ENCODE results near the gene OR2M2.

The OR2M2 gene, protein sequence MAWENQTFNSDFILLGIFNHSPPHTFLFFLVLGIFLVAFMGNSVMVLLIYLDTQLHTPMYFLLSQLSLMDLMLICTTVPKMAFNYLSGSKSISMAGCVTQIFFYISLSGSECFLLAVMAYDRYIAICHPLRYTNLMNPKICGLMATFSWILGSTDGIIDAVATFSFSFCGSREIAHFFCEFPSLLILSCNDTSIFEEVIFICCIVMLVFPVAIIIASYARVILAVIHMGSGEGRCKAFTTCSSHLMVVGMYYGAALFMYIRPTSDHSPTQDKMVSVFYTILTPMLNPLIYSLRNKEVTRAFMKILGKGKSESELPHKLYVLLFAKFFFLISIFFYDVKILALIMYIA

DNA sequence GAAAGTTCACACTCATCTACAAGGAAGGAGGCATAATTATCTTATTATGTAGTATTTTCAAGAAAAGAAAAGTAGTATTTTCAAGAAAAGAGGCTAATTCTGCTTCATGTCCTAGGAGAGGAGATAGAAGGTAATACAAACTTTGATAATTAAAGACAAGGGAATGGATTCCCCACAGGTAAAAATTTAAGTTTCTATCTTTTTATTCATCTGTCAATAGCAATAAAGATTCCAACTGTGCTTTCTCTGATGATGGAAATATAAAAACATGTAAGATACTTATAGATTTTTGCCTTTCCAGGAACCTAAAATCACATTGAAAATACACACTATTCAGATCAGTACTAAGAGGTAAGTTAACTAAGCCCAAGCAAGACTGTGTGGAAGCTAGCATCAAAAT is at the start of gene OR2M2:
TSS of gene OR2M2 (plus strand) at position 301 of the 400 bp plus-strand sequence. CDS start 5,165 bp downstream, outside the sequence.
- DNase-seq = no peak

DNA sequence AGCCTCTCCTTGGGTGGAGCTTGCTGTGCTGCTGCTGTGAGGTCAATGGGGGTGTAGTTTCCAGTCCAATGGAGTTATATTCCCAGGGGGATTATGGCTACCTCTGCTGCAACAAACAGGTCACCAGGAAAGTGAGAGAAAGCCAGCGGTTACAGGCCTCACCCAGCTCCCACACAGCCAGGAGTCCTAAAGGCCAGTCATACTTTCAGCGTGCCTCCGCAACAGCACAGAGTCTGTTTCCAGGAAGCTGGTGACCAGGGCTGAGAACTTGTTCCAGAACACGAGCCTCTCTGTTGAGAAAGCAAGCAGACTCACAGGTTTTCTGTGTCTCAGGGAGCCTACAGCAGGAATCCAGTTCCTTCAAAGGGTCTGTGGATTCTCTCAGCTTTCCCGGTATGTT is 47.0 kb upstream of the OR2M2 start:
- no peak for DNase-seq

DNA sequence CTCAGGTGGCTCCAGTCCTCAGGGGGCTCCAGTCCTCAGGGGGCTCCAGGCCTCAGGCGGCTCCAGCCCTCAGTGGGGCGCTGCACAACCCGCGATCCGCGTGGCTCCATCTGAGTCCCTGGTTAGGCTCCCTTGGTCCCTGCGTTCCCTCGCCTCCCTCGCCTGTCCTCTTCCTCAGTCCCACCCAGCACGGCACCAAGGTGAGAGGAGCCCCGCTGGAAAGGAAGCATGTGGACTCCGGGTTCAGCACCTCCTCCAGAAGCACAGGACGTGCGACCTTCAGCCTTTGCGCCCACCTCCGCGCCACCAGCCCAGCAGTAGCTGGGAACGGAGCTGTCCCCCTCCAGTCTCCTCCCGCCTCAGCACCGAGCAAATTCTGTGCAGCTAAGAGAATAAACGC is 37.8 kb upstream of the OR2M2 start:
- DNase-seq = no peak

DNA sequence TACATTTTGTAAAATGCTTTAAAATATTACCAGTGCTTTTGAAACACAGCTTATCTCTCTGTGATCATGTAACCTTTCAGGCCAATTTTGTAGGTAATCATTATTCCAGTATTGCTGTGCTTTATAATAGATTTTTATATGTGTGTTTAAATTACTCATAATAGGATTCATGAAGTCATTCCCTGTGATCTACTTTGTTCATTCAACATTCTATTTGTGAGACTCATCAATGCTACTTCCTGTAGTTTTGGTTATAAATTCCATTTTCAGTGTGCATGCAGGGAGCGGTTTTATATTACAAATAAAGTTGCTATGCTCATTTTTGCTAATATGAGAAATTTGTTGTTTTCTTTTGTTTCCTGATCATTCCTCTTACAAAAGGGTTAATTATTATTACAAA is 33.8 kb upstream of the OR2M2 start:
- no peak for DNase-seq

DNA sequence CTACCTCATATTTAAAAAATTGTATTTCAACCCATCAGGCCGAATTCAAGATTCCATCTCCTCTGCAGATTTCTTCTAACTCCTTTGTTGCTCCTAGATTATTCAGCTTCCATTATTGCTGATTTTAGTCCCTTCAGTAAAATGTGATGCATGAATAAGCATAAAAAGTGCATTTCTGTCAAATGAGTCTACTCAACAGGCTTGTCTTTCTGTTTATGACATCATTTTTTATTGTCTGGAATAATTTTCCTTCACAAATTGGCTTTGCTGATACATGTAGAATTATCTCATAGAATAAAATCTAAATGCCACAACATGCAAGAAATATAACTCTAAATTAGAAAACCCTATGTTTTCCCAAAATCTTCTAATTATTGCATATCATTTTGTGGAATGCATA is 31.3 kb upstream of the OR2M2 start:
- DNase-seq = no peak

DNA sequence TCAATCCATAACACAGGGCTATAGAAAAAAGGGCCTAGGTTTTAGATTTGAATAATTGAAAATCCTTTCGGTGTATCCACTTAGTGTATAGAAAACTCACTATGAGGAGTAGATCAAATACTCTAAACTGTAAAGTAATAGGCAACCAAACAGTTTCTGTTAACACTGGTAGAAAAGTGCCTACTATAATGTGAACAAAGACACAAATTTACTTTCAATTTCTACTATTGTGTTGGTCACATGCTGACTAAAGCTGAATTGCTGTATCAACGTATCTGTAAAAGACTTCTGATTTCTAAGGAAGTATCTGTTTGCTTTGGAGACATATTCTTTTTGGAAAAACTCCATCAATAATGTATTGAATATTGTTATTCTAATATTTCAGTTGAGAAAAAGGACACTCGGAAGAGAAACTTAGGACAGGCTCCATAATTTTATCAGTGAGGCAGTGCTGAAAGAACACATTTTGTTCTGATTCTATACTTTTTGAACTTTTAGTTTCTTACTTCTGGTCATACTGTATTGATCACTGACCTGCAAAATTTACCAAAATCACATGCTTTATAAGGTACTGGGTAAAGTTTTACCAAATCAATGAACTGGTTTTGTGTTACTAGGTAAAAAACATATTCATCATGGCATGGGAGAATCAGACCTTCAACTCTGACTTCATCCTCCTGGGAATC is 30.0 kb upstream of the OR2M2 start, which contains the start of gene OR2M5:
TSS of gene OR2M5 (plus strand) at position 636 of the 686 bp plus-strand sequence. CDS start at position 636, 0 bp downstream.
- DNase-seq = no peak

DNA sequence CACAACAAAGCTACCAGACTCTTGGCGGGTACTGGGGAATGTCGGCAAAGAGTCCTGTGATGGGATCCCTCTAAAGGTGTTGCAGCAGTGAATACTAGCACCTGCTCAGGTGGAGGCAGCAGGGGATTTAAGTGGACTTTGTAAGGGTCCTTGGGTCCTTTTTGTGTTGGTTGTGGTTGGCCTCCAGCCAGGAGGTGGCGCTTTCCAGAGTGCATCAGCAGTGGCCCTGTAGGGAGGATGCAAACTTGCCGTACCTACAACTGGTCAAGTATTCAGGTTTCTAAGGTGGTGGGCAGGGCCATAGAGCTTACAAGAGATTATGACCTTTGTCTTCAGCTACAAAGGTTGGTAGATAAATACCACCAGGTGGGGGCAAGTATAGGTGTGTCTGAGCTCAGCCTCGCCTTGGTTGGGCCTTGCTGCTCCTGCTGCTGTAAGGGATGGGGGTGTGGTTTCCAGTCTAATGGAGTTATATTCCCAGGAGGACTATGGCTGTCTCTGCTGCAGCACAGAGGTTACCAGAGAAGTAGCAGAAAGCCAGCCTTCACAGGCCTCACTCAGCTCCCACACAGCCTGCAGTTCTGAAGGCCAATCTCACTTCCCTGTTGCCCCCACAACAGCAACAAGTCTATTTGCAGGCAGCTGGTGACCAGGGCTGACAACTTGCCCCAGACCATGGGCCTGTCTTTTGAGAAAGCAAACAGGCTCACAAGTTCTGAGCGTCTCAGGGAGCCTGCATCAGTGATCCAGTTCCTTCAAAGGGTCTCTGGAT is 22.4 kb upstream of the OR2M2 start:
- peak; percentile 3 for DNase-seq

DNA sequence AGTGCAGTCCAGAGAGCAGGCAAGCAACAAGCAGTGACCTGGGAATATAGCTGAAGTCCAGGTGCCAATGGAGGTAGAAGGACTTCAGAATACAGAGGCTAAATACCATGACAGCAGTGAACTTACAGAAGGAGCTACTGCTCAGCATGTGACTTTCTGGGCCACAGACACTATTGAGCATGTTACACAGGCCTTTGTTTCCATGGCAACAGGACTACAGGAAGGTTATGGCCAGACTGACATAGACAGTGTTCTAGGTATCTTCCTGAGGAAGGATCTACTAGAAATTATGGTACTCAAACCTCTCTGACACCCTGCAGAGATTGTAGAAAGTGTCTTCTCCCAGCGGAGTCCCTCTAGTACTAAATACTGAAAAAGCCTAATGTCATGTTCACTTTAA is 18.7 kb upstream of the OR2M2 start:
- no peak for DNase-seq

DNA sequence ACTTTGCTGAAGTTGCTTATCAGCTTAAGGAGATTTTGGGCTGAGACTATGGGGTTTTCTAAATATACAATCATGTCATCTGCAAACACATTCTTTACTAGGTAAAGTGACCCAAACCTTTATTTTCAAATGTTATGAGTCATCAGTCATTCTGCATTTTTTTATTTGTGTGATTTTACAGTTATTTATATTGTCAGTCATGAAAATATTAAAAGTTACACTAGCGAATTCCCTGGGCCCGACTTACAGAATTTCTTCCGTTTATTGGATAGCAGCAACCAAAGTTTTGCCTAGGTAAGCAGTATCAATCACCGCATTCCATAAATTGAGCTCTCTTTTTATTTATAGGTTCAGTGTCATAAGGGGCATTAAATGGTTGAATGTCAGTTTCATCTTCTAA is 15.9 kb upstream of the OR2M2 start:
- DNase-seq = no peak

DNA sequence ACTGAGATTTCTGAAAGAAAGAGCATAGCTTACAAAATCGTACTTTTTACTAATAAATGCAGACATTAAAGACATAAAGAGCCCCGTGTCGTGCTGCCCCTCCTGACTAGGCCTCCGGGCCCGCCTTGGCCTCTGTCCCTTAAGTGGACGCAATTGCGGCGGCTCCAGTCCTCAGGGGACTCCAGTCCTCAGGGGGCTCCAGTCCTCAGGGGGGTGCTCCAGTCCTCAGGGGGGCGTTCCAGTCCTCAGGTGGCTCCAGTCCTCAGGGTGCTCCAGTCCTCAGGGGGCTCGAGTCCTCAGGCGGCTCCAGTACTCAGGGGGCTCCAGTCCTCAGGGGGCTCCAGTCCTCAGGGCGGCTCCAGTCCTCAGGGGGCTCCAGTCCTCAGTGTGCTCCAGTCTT is 10.6 kb upstream of the OR2M2 start:
- DNase-seq = no peak

DNA sequence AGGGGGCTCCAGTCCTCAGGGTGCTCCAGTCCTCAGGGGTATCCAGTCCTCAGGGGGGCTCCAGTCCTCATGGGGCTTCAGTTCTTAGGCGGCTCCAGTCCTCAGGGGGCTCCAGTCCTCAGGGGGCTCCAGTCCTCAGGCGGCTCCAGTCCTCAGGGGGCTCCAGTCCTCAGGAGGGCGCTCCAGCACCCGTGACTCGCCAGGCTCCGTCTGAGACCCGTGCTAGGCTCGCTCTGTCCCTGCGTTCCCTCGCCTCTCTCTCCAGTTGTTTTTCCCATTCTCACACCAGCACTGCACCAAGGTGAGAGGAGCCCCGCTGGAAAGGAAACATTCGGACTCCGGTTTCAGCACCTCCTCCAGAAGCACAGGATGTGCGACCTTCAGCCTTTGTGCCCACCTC is 9.4 kb upstream of the OR2M2 start:
- DNase-seq = no peak

DNA sequence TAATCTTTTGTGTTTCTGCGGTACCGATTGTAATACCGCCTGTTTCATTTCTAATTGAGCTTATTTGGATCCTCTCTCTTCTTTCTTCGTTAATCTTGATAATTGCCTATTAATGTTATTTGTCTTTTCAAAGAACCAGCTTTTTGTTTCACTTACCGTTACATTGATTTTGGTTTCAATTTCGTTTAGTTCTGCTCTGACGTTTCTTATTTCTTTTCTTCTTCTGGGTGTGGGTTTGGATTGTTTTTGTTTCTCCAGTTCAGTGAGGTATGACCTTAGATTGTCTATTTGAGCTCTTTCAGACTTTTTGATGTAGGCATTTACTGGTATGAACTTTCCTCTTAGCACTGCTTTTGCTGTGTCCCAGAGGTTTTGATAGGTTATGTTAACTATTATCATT is 9.4 kb downstream of the OR2M2 start:
- DNase-seq = no peak

DNA sequence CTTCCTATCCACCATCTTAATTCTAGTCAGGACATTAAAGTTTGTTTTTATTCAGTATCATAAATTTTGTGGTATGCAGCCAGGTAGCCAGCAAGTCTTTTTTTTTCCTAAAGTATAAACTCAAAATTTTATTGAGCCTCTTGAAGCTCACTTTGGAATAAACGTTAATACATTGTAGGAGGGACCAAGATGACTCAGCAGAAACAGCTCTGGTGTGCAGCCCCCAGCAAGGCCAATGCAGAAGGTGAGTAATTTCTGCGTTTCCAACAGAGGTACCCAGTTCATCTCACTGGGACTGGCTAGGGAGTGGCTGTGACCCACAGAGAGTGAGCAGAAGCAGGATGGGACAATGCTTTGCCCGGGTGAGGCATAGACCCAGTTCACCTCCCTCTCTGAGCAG is 12.7 kb downstream of the OR2M2 start:
- no peak for DNase-seq

DNA sequence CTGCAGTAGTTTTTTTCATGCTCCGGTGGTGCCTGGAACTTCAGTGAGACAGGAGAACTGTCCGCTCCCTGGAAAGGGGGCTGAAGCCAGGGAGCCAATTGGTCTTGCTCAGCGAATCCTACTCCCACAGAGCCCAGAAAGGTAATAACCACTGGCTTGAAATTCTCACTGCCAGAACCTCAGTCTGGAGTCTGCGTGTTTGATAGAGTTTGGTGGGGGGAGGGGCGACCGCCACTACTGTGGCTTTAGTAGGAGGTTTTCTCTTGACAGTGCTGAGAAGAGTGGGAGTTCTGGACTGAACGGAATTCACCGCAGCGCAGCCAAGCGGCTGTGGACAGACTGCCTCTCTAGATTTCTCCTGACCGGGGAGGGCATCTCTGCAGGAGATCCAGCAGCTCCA is 14.4 kb downstream of the OR2M2 start:
- no peak for DNase-seq

DNA sequence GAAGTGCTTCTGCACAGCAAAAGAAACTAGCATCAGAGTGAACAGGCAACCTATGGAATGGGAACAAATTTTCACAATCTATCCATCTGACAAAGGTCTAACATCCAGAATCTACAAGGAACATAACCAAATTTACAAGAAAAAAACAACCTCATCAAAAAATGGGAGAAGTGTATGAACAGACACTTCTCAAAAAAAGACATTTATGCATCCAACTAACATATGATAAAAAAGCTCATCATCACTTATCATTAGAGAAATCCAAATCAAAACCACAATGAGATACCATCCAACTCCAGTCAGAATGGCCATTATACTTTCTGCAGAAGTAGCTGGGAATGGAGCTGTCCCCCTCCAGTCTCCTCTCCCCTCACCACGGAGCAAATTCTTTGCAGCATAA is 19.5 kb downstream of the OR2M2 start:
- no peak for DNase-seq

DNA sequence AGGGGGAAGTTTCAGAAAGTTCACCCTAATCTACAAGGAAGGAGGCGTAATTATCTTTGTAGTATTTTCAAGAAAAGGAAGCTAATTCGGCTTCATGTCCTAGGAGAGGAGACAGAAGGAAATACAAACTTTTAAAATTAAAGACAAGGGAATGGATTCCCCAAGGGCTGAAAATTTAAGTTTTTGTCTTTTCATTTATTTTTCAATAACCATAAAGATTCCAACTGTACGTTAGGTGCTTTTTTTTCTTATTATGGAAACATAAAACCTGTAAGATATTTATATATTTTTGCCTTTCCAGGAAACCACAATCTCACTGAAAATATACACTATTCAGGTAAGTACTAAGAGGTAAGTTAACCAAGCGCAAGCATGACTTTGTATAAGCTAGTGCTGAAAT is 22.3 kb downstream of the OR2M2 start, which contains the start of gene OR2M3:
TSS of gene OR2M3 (plus strand) at position 301 of the 400 bp plus-strand sequence. CDS start 5,803 bp downstream, outside the sequence.
- DNase-seq = no peak

DNA sequence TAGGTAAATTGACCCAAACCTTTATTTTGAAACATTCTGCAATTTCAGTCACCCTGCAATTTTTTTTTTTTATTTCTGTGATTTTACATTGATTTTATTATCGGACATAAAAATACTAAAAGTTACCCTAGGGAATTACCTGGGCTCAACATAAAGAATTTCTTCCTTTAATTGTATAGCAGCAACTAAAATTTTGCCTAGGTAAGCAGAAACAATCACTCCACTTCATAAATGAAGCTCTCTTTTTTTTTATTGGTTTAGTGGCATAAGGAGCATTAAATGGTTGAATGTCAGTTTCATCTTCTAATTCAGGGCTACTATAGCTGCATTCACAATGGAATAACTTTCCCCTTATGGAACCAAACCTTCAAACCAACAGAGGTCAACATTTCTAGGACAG is 41.3 kb downstream of the OR2M2 start:
- DNase-seq = no peak

DNA sequence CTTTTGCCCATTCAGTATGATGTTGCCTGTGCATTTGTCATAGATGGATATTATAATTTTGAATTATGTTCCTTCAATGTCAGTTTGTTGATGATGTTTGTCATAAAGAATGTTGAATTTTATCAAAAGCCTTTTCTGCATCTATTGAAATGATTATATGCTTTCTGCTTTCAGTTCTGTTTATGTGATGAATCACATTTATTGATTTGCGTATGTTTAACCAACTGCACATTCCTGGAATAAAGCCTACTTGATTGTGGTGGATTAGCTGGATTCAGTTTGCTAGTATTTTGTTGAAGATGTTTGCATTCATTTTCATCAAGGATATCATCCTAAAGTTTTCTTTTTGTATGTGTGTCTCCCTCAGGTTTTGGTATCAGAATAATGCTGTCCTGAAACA is 50.9 kb downstream of the OR2M2 start:
- DNase-seq = no peak

DNA sequence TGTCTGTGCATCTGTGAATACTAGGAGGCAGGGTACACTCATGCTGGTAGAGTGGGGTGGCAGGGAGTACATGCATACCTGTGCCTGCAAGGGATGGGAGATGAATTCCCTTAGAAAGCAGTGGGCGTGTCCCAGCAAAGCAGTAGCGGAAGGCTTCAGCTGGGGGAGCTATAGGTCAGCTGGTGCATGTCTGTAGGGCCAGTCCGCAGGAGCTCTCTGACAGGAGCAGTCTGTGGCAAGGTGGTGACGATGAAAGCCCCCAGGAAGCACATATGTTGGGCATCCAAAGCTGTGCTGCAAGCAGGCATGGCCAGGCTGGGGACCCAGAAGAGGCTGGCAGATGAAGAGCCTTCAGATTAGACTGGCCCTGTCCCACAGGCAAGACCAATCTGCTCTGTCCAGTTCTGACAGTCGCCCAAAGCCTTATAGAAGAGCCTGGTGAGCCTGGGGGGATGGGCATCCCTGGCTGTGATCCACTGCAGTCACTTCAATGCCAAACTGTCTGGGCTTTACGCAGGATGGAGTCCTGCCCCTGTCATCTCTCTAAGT is 54.8 kb downstream of the OR2M2 start:
- DNase-seq = no peak

Measured in MV-4-11 (cell line).